Naive thymus-derived CD4-positive, alpha-beta T cell (primary cell): ENCODE data around the gene UAP1. TPM values are rescaled to one million over a fixed set of nuclear protein-coding genes. Genes with fewer than 3 reads are reported as not detected.

Experiments
- ATAC-seq: fragments of 150-1000 bp; cut with Tn5 transposase; 2 replicates; pipeline ENCODE4 v1.10.0; 2021; ENCODE audit warnings: mild to moderate bottlenecking, moderate library complexity
- CTCF ChIA-PET: fragments of 350-600 bp; sonication (Branson Sonifier 250); formaldehyde crosslinking; loops from one replicate; lab custom pipeline; 2021; ENCODE audit warnings: antibody characterized with exemption; lab: Charles Lee
- POLR2A ChIA-PET: fragments of 350-600 bp; sonication (Branson Sonifier 250); formaldehyde crosslinking; loops from one replicate; lab custom pipeline; 2021; ENCODE audit warnings: antibody characterized with exemption, inconsistent platforms; lab: Charles Lee
- DNase-seq, 9 donors: peaks; one replicate each; pipeline versions ENCODE4 v3.0.0 to v3.0.0-alpha.2; 2020 to 2022; ENCODE audit warnings: mixed read lengths in 1 of 9
- H3K27ac ChIP-seq: one replicate; pipeline ENCODE4 v1.7.0; 2013; ENCODE audit warnings: mild to moderate bottlenecking, low read depth, low read length, moderate library complexity
- H3K27me3 ChIP-seq, 2 donors: one replicate each; pipeline ENCODE4 v1.7.0; 2013; ENCODE audit warnings: low read length in 2 of 2, mild to moderate bottlenecking in 2 of 2, moderate library complexity in 2 of 2; ENCODE audit not compliant: control insufficient read depth in 2 of 2, insufficient read depth in 2 of 2
- H3K36me3 ChIP-seq, 3 experiments: 1 replicate in 2 of 3; 2 replicates in 1 of 3; pipeline ENCODE4 v1.7.0; 2013; ENCODE audit warnings: low read length in 3 of 3, mild to moderate bottlenecking in 3 of 3, moderate library complexity in 1 of 3; ENCODE audit not compliant: insufficient read depth in 3 of 3, control insufficient read depth in 2 of 3
- H3K4me1 ChIP-seq, 2 donors: one replicate each; pipeline ENCODE4 v1.7.0; 2013; ENCODE audit warnings: low read length in 2 of 2, mild to moderate bottlenecking in 2 of 2, moderate library complexity in 1 of 2; ENCODE audit not compliant: control insufficient read depth in 2 of 2, insufficient read depth in 2 of 2
- H3K4me3 ChIP-seq: 2 replicates; pipeline ENCODE4 v1.7.0; 2013; ENCODE audit warnings: mild to moderate bottlenecking, low read length
- H3K9me3 ChIP-seq, 3 experiments: 1 replicate in 2 of 3; 2 replicates in 1 of 3; pipeline ENCODE4 v1.7.0; 2013; ENCODE audit warnings: low read length in 3 of 3; ENCODE audit not compliant: control insufficient read depth in 2 of 3
- H3K27ac Mint-ChIP-seq, 9 donors: one replicate each; pipeline ENCODE4 v1.8.0; 2020 to 2022; ENCODE audit warnings: mixed read lengths in 9 of 9, mild to moderate bottlenecking in 8 of 9, moderate library complexity in 5 of 9, inconsistent platforms in 2 of 9
- H3K27me3 Mint-ChIP-seq, 5 donors: one replicate each; pipeline ENCODE4 v1.8.0; 2021 to 2022; ENCODE audit warnings: mixed read lengths in 5 of 5, mild to moderate bottlenecking in 1 of 5
- H3K36me3 Mint-ChIP-seq, 5 donors: one replicate each; pipeline ENCODE4 v1.8.0; 2020 to 2022; ENCODE audit warnings: mixed read lengths in 5 of 5, mild to moderate bottlenecking in 3 of 5, inconsistent platforms in 1 of 5
- H3K4me1 Mint-ChIP-seq, 7 donors: one replicate each; pipeline ENCODE4 v1.8.0; 2020 to 2022; ENCODE audit warnings: mixed read lengths in 7 of 7, mild to moderate bottlenecking in 3 of 7, inconsistent platforms in 1 of 7
- H3K4me3 Mint-ChIP-seq, 10 donors: one replicate each; pipeline ENCODE4 v1.8.0; 2020 to 2022; ENCODE audit warnings: mild to moderate bottlenecking in 10 of 10, mixed read lengths in 10 of 10, moderate library complexity in 6 of 10, inconsistent platforms in 2 of 10
- H3K9me3 Mint-ChIP-seq, 11 donors: one replicate each; pipeline ENCODE4 v1.8.0; 2020 to 2022; ENCODE audit warnings: mixed read lengths in 11 of 11, mild to moderate bottlenecking in 4 of 11, inconsistent platforms in 1 of 11, moderate library complexity in 1 of 11
- intact Hi-C, 2 donors: fragments of 100-400 bp; cut with micrococcal nuclease; formaldehyde crosslinking; loops; one replicate each; pipeline ENCODE4 v1.15.1; 2023
- polyA plus RNA-seq, 2 donors: library from polyadenylated mRNA; unstranded; fragments of 300-500 nt; fragmentation: Illumina TruSeq; gene quantifications; one replicate each; pipeline ENCODE4 v1.2.3, GENCODE V29; 2021
- total RNA-seq, 6 experiments: library from RNA in 5 of 6; stranded (reverse) in 5 of 6; gene quantifications; 1 replicate in 5 of 6; 2 replicates in 1 of 6; pipeline ENCODE4 v1.2.3 and lab custom pipeline; 2021 to 2026

UAP1 gene
- total and polyA plus RNA-seq, 7 experiments from 2014 or later: 18.0 to 29.6 (median 26.0) TPM

DNA sequence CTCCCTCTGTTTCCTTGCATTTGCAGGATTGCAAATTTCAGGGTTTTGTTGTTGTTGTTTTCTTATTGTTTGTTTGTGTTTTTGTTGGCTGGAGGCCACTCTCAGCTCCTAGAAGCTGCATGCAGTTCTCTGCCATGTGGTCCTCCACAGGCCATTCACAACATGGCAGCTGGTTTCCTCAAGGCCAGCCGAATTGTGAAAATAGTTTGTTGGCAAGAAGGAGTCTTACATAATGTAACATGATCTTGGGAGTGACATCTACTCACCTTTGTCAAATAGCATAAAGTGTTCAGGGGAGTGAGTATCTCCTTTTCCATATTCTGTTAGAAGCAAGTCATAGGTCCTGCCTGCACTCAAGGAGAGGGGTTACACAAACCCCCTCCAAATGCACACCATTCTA, 10.6 kb upstream of the UAP1 start:
- H3K4me3 ChIP-seq: no peak overlapping the region
- Mint-ChIP-seq H3K36me3 (no peaks in the 10 kb centered on the region), H3K27ac (no peak overlapping the region), H3K27me3 (no peaks in the 10 kb centered on the region), H3K4me3 (no peak overlapping the region), H3K9me3 (no peaks in the 10 kb centered on the region), H3K4me1 (peaks cover 0 to 4% (median 0%) of the 10 kb centered on the region in 7 donors)
- H3K27me3 ChIP-seq: no peaks in the 10 kb centered on the region
- DNase-seq (no peak), ATAC-seq (no peak)
- no peaks in the 10 kb centered on the region for H3K4me1 ChIP-seq
- H3K27ac ChIP-seq: no peak overlapping the region
- ChIA-PET POLR2A (no interaction called here), CTCF (no interaction called here)
- H3K36me3 ChIP-seq: no peaks in the 10 kb centered on the region
- H3K9me3 ChIP-seq: no peaks in the 10 kb centered on the region
- intact Hi-C loops: no loop called here

DNA sequence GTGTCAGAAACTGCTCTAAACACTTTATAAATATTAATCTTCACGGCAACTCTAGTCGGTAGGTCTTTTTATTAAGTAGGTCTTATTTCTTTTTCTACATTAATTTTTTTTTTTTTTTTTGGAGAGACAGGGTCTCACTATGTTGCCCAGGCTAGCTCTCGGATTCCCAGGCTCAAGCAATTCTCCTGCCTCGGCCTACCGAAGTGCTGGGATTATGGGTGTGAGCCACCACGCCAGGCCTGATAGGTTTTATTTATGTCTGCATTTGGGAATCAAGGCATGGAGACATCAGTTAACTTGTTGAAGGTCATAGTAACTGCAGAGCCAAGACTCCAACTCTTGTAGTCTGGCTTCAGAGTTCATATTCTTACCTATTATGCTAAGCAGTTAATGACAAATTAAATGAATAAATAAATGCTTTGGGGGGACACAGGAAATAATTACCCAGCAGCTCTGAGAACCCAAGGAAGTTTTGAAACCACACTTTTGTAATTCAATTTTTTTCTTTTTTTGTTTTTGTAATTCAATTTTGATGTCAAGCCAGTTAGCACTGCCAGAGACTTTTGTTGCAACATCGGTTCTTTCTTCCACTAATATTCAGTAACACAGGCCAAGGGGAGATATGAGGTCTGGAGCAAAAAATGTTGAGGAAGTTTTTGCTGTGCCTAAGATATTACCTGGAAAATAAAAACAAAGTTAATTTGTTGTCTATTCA, 9.4 kb upstream of the UAP1 start:
- no peaks in the 10 kb centered on the region for H3K9me3 Mint-ChIP-seq
- Histone ChIP-seq H3K9me3 (no peaks in the 10 kb centered on the region), H3K27ac (no peak overlapping the region), H3K4me3 (no peak overlapping the region), H3K36me3 (no peaks in the 10 kb centered on the region), H3K27me3 (no peaks in the 10 kb centered on the region), H3K4me1 (no peaks in the 10 kb centered on the region)
- intact Hi-C loops: no loop called here
- ChIA-PET POLR2A (interaction anchor here (0.7 kb wide), 1 partner anchor 14 kb away, joined by 3 read pairs; no protein-coding TSS in a partner anchor), CTCF (interaction anchor here (0.6 kb wide), 1 partner anchor 56 kb away, joined by 3 read pairs; no protein-coding TSS in a partner anchor)
- no peak overlapping the region for H3K4me3 Mint-ChIP-seq
- H3K27me3 Mint-ChIP-seq: no peaks in the 10 kb centered on the region
- H3K4me1 Mint-ChIP-seq: peaks cover 0 to 4% (median 0%) of the 10 kb centered on the region in 7 donors
- ATAC-seq (no peak), DNase-seq (no peak)
- H3K36me3 Mint-ChIP-seq: no peaks in the 10 kb centered on the region
- H3K27ac Mint-ChIP-seq: no peak overlapping the region

DNA sequence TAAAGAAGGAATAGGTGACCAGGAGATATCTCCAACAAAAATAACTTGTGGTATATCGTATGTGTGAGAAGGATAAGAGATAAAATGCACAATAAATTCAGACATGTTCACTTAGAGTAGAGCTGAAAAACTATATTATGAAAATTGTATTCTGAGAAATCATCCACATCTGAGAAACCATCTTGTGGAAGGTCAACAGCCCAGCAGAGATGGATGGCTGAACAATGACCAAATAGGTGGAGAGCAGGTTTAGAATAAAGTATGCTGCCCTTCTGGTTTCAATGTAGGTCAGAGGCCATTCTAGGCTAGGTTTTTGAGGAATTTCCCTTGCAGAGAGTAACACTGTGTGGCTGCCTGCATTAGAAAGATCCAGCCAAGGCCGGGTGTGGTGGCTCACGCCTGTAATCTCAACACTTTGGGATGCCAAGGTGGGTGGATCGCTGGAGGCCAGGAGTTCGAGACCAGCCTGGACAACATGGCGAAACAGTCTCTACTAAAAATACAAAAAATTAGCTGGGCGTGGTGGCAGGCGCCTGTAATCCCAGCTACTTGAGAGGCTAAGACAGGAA, 8.8 kb upstream of the UAP1 start:
- CTCF ChIA-PET: no interaction called here
- H3K9me3 ChIP-seq: no peaks in the 10 kb centered on the region
- Mint-ChIP-seq H3K4me3 (no peak overlapping the region), H3K9me3 (no peaks in the 10 kb centered on the region), H3K27me3 (no peaks in the 10 kb centered on the region), H3K27ac (no peak overlapping the region), H3K36me3 (no peaks in the 10 kb centered on the region), H3K4me1 (peaks cover 0 to 4% (median 0%) of the 10 kb centered on the region in 7 donors)
- no peaks in the 10 kb centered on the region for H3K4me1 ChIP-seq
- no peak for DNase-seq
- intact Hi-C loops: no loop called here
- no peaks in the 10 kb centered on the region for H3K36me3 ChIP-seq
- POLR2A ChIA-PET: interaction anchor here (0.7 kb wide), 2 partner anchors 14 to 769 kb away, joined by 3 to 4 read pairs; no protein-coding TSS in a partner anchor
- H3K27me3 ChIP-seq: no peaks in the 10 kb centered on the region
- no peak overlapping the region for H3K4me3 ChIP-seq
- H3K27ac ChIP-seq: no peak overlapping the region
- ATAC-seq: no peak

GRCh38 chr1:162554258-162554657, 7.3 kb upstream of the UAP1 start:
- no peaks in the 10 kb centered on the region for H3K4me1 Mint-ChIP-seq
- no peak overlapping the region for H3K27ac Mint-ChIP-seq
- H3K36me3 ChIP-seq: no peaks in the 10 kb centered on the region
- DNase-seq (no peak), ATAC-seq (no peak)
- H3K27me3 ChIP-seq: no peaks in the 10 kb centered on the region
- CTCF ChIA-PET: no interaction called here
- no peaks in the 10 kb centered on the region for H3K9me3 Mint-ChIP-seq
- H3K4me3 ChIP-seq: no peak overlapping the region
- POLR2A ChIA-PET: no interaction called here
- no peaks in the 10 kb centered on the region for H3K27me3 Mint-ChIP-seq
- H3K27ac ChIP-seq: no peak overlapping the region
- no peak overlapping the region for H3K4me3 Mint-ChIP-seq
- no peaks in the 10 kb centered on the region for H3K4me1 ChIP-seq
- no peaks in the 10 kb centered on the region for H3K9me3 ChIP-seq
- H3K36me3 Mint-ChIP-seq: no peaks in the 10 kb centered on the region
- intact Hi-C loops: no loop called here

- H3K4me1 ChIP-seq: peaks cover 10% of the 10 kb centered on the region in 2 donors
- Mint-ChIP-seq H3K36me3 (no peaks in the 10 kb centered on the region), H3K4me3 (no peak overlapping the region), H3K4me1 (peaks cover 6 to 21% (median 19%) of the 10 kb centered on the region in 7 donors), H3K27ac (no peak overlapping the region), H3K27me3 (no peaks in the 10 kb centered on the region), H3K9me3 (peaks cover 0 to 3% (median 0%) of the 10 kb centered on the region in 11 donors)
- intact Hi-C loops: no loop called here
- DNase-seq (no peak), ATAC-seq (no peak)
- H3K36me3 ChIP-seq: no peaks in the 10 kb centered on the region
- no peak overlapping the region for H3K27ac ChIP-seq
- H3K4me3 ChIP-seq: no peak overlapping the region
- ChIA-PET CTCF (no interaction called here), POLR2A (no interaction called here)
- no peaks in the 10 kb centered on the region for H3K9me3 ChIP-seq
- H3K27me3 ChIP-seq: no peaks in the 10 kb centered on the region
Measured at GRCh38 chr1:162557536-162557935, 4.0 kb upstream of the UAP1 start.

GRCh38 chr1:162560303-162561036, 1.1 kb upstream of the UAP1 start:
- no peaks in the 10 kb centered on the region for H3K9me3 ChIP-seq
- DNase-seq (peak in 4 of 9 donors; percentile 1 to 11 (median 4)), ATAC-seq (no peak)
- peaks cover 10% of the 10 kb centered on the region in 2 donors for H3K4me1 ChIP-seq
- H3K27me3 ChIP-seq: no peaks in the 10 kb centered on the region
- Mint-ChIP-seq H3K27ac (peak overlapping the region; percentile 95 to 99 (median 97)), H3K4me3 (peak overlapping the region; percentile 89 to 98 (median 96)), H3K27me3 (no peaks in the 10 kb centered on the region), H3K4me1 (peaks cover 16 to 46% (median 44%) of the 10 kb centered on the region in 7 donors), H3K36me3 (no peaks in the 10 kb centered on the region), H3K9me3 (peaks cover 0 to 3% (median 0%) of the 10 kb centered on the region in 11 donors)
- intact Hi-C loops: loop anchor here (1.0 to 5.0 kb wide), 8 partner anchors 63 to 1158 kb away; partner anchors contain the start of genes HSD17B7 (in 2 of the 2), NUF2 (in 2 of the 2), UHMK1 (in 2 of the 2) and ATF6 (in 1 of the 2)
- no peaks in the 10 kb centered on the region for H3K36me3 ChIP-seq
- POLR2A ChIA-PET: interaction anchor here (0.5 to 2.4 kb wide), 5 partner anchors 10 to 1925 kb away, joined by 3 to 16 read pairs (median 3); partner anchors contain the start of gene UHMK1
- peak overlapping the region; percentile 91 for H3K4me3 ChIP-seq
- peak overlapping the region; percentile 91 for H3K27ac ChIP-seq
- CTCF ChIA-PET: interaction anchor here (0.8 kb wide), 1 partner anchor 13 kb away, joined by 3 read pairs; no protein-coding TSS in a partner anchor
